ENCODE measurements around the gene BTBD16. TPM values are rescaled to one million over a fixed set of nuclear protein-coding genes. Genes with fewer than 3 reads are reported as not detected.

BTBD16 gene
- total RNA-seq, 2 donors from 2014 or later: not detected

DNA sequence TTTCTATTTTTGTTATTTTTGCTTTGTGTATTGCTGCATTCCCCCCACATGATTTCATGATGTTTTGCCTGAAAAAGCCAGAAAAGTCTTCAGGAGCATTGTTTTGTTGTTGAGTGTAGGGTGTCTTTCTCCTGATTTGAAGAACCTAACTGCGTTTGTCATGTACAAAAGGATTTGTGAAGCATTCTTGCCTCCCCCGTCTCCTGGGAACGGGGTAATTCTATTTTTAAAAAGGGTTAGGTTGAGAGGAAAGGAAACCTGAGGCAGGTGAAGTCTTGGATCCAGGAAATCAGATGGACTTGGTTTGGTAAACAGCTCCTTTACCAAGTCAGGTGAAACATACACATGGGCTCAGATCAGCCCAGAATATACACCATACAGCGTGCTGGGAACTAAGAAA, 26.0 kb upstream of the BTBD16 start:
- Histone ChIP-seq H3K27me3 (no peaks in the 10 kb centered on the region), H3K27ac (no peak overlapping the region), H3K9me3 (no peaks in the 10 kb centered on the region), H3K36me3 (replicated peaks in 1 of 2; ENCODE audit: insufficient read depth in 1 of 2, low read depth in 2 of 2) (peaks cover 0 to 2% of the 10 kb centered on the region in 2 donors), H3K4me3 (no peak overlapping the region), H3K4me1 (no peaks in the 10 kb centered on the region)
- ATAC-seq (no peak), DNase-seq (no peak)
- TF ChIP-seq CTCF (IDR thresholded peaks at IDR 0.05): no peak
- TF ChIP-seq POLR2A (IDR thresholded peaks at IDR 0.05): no peak
- intact Hi-C loops (cut with DNase I): no loop called here
- WGBS, 2 donors: 81 to 91% methylated on average over 4 of the region's 4 CpGs

- Histone ChIP-seq H3K36me3 (replicated peaks in 1 of 2; ENCODE audit: insufficient read depth in 1 of 2, low read depth in 2 of 2) (peaks cover 0 to 2% of the 10 kb centered on the region in 2 donors), H3K27me3 (no peaks in the 10 kb centered on the region), H3K4me1 (no peaks in the 10 kb centered on the region), H3K27ac (no peak overlapping the region), H3K4me3 (no peak overlapping the region), H3K9me3 (no peaks in the 10 kb centered on the region)
- ATAC-seq: no peak
- 82 to 91% methylated on average over 7 to 11 of the region's 11 CpGs for WGBS, 2 donors
- no peak for DNase-seq
- intact Hi-C loops (cut with DNase I): no loop called here
- no peak for TF ChIP-seq CTCF (IDR thresholded peaks at IDR 0.05)
- TF ChIP-seq POLR2A (IDR thresholded peaks at IDR 0.05): no peak
These were observed 25.2 kb upstream of the BTBD16 start for GRCh38 chr10:122245897-122246296.

- H3K27ac ChIP-seq: no peak overlapping the region
- no peaks in the 10 kb centered on the region for H3K4me1 ChIP-seq
- TF ChIP-seq CTCF (IDR thresholded peaks at IDR 0.05) (no peak), POLR2A (IDR thresholded peaks at IDR 0.05) (no peak)
- H3K9me3 ChIP-seq: no peaks in the 10 kb centered on the region
- H3K27me3 ChIP-seq: no peaks in the 10 kb centered on the region
- intact Hi-C loops (cut with DNase I): no loop called here
- no peak overlapping the region for H3K4me3 ChIP-seq
- DNase-seq: no peak
- H3K36me3 ChIP-seq (replicated peaks in 1 of 2; ENCODE audit: insufficient read depth in 1 of 2, low read depth in 2 of 2): peaks cover 0 to 2% of the 10 kb centered on the region in 2 donors
- ATAC-seq: no peak
- 93 to 95% methylated on average over 5 to 11 of the region's 11 CpGs for WGBS, 2 donors
These were observed 24.1 kb upstream of the BTBD16 start for GRCh38 chr10:122246830-122247520.

- no peak for TF ChIP-seq CTCF (IDR thresholded peaks at IDR 0.05)
- TF ChIP-seq POLR2A (IDR thresholded peaks at IDR 0.05): no peak
- H3K9me3 ChIP-seq: no peaks in the 10 kb centered on the region
- intact Hi-C loops (cut with DNase I): no loop called here
- H3K4me3 ChIP-seq: no peak overlapping the region
- ATAC-seq (no peak), DNase-seq (no peak)
- H3K27me3 ChIP-seq: no peaks in the 10 kb centered on the region
- H3K36me3 ChIP-seq (replicated peaks in 1 of 2; ENCODE audit: insufficient read depth in 1 of 2, low read depth in 2 of 2): no peaks in the 10 kb centered on the region
- no peaks in the 10 kb centered on the region for H3K4me1 ChIP-seq
- WGBS, 2 donors: 91 to 93% methylated on average over 24 to 25 of the region's 25 CpGs
- H3K27ac ChIP-seq: no peak overlapping the region
These were observed 22.5 kb upstream of the BTBD16 start for GRCh38 chr10:122248356-122249302.

Measured in body of pancreas (tissue), 4 donors.